CD4-positive, CD25-positive, alpha-beta regulatory T cell (primary cell): Measurements from ENCODE around the gene KLF16. TPM values are rescaled to one million over a fixed set of nuclear protein-coding genes. Genes with fewer than 3 reads are reported as not detected.
"Not testable (repeated sequence)": the region's sequence is repeated elsewhere in the genome, so short reads cannot be mapped to it uniquely, and the experiment has no call there.

ENCODE experiments used
- ATAC-seq, 2 donors: fragments of 150-1000 bp; cut with Tn5 transposase; one replicate each; pipeline ENCODE4 v1.10.0; 2021; ENCODE audit warnings: low read depth in 2 of 2, moderate number of reproducible peaks in 2 of 2, moderate library complexity in 1 of 2
- DNase-seq, 3 donors: peaks; one replicate each; pipeline versions ENCODE4 v3.0.0 to v3.0.0-alpha.2; 2012 to 2022; ENCODE audit warnings: mixed read lengths in 1 of 3
- H3K27ac ChIP-seq: one replicate; pipeline ENCODE4 v1.7.0; 2013; ENCODE audit warnings: mild to moderate bottlenecking, low read length; ENCODE audit not compliant: insufficient read depth, poor library complexity, severe bottlenecking
- H3K27me3 ChIP-seq: one replicate; pipeline ENCODE4 v1.7.0; 2013; ENCODE audit warnings: low read length; ENCODE audit not compliant: control insufficient read depth, insufficient read depth
- H3K36me3 ChIP-seq: one replicate; pipeline ENCODE4 v1.7.0; 2013; ENCODE audit warnings: mild to moderate bottlenecking, low read length, moderate library complexity; ENCODE audit not compliant: control insufficient read depth, insufficient read depth
- H3K4me1 ChIP-seq: 2 replicates; pipeline ENCODE4 v1.7.0; 2013; ENCODE audit warnings: mild to moderate bottlenecking, low read length; ENCODE audit not compliant: insufficient read depth, control insufficient read depth, poor library complexity, severe bottlenecking
- H3K4me3 ChIP-seq: one replicate; pipeline ENCODE4 v1.7.0; 2013; ENCODE audit warnings: low read depth, mild to moderate bottlenecking, low read length, moderate library complexity
- H3K9me3 ChIP-seq, 2 experiments: 1 replicate in 1 of 2; 2 replicates in 1 of 2; pipeline ENCODE4 v1.7.0; 2013; ENCODE audit warnings: low read length in 2 of 2, mild to moderate bottlenecking in 1 of 2, moderate library complexity in 1 of 2; ENCODE audit not compliant: control insufficient read depth in 2 of 2
- H3K27ac Mint-ChIP-seq, 3 donors: one replicate each; pipeline ENCODE4 v1.8.0; 2020 to 2022; ENCODE audit warnings: mild to moderate bottlenecking in 3 of 3, mixed read lengths in 3 of 3, moderate library complexity in 2 of 3
- H3K27me3 Mint-ChIP-seq: one replicate; pipeline ENCODE4 v1.8.0; 2022; ENCODE audit warnings: mild to moderate bottlenecking, mixed read lengths
- H3K36me3 Mint-ChIP-seq: one replicate; pipeline ENCODE4 v1.8.0; 2020; ENCODE audit warnings: mixed read lengths
- H3K4me1 Mint-ChIP-seq, 4 donors: one replicate each; pipeline ENCODE4 v1.8.0; 2020 to 2022; ENCODE audit warnings: mixed read lengths in 4 of 4, mild to moderate bottlenecking in 1 of 4
- H3K4me3 Mint-ChIP-seq, 4 donors: one replicate each; pipeline ENCODE4 v1.8.0; 2020 to 2022; ENCODE audit warnings: mild to moderate bottlenecking in 4 of 4, mixed read lengths in 4 of 4, moderate library complexity in 3 of 4
- H3K9me3 Mint-ChIP-seq, 7 donors: one replicate each; pipeline ENCODE4 v1.8.0; 2020 to 2022; ENCODE audit warnings: mixed read lengths in 7 of 7, mild to moderate bottlenecking in 3 of 7, moderate library complexity in 2 of 7
- polyA plus RNA-seq, 4 donors: library from polyadenylated mRNA; unstranded; fragments of 300-500 nt; fragmentation: Illumina TruSeq; gene quantifications; one replicate each; pipeline ENCODE4 v1.2.3, GENCODE V29; 2021
- total RNA-seq: library from RNA; stranded (reverse); gene quantifications from one replicate; pipeline ENCODE4 v1.2.3, GENCODE V29; 2022

KLF16 gene
- total and polyA plus RNA-seq, 5 donors from 2014 or later: 0.28 to 40.6 (median 0.76) TPM

- H3K4me1 ChIP-seq: peaks cover 37% of the 10 kb centered on the region
- Mint-ChIP-seq H3K4me3 (peak overlapping the region in 3 of 4 donors; percentile 86 to 90 (median 87)), H3K27ac (peak overlapping the region in 1 of 3 donors; percentile 65), H3K36me3 (no peaks in the 10 kb centered on the region), H3K4me1 (peaks cover 0 to 45% (median 16%) of the 10 kb centered on the region in 4 donors), H3K9me3 (no peaks in the 10 kb centered on the region), H3K27me3 (no peaks in the 10 kb centered on the region)
- no peak overlapping the region for H3K27ac ChIP-seq
- no peak for DNase-seq
- no peaks in the 10 kb centered on the region for H3K27me3 ChIP-seq
- H3K36me3 ChIP-seq: no peaks in the 10 kb centered on the region
- no peak overlapping the region for H3K4me3 ChIP-seq
- no peaks in the 10 kb centered on the region for H3K9me3 ChIP-seq
- no peak for ATAC-seq
These were observed 33.1 kb upstream of the KLF16 start for GRCh38 chr19:1896508-1896907.

DNA sequence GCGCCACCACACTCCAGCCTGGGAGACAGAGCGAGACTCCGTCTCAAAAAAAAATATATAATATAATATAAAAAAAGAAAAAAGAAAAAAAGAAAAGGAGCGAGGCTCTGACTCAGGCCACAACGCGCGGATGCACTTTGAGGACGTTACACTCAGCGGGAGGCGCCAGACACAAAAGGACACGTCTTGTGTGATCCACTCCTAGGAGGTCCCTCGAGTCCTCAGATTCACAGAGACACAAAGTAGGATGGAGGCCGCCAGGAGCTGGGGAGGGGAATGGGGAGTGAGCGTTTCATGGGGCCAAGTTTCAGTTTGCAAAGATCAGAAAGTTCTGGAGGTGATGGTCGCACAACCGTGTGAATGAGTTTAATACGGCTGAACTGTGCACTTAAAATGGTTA, 30.4 kb upstream of the KLF16 start:
- ATAC-seq (no peak), DNase-seq (no peak)
- no peaks in the 10 kb centered on the region for H3K9me3 Mint-ChIP-seq
- no peak overlapping the region for H3K27ac ChIP-seq
- no peak overlapping the region for H3K27ac Mint-ChIP-seq
- peak overlapping the region in 1 of 4 donors; percentile 72 for H3K4me3 Mint-ChIP-seq
- H3K36me3 ChIP-seq: no peaks in the 10 kb centered on the region
- no peaks in the 10 kb centered on the region for H3K27me3 Mint-ChIP-seq
- no peaks in the 10 kb centered on the region for H3K27me3 ChIP-seq
- peaks cover 0 to 45% (median 16%) of the 10 kb centered on the region in 4 donors for H3K4me1 Mint-ChIP-seq
- no peaks in the 10 kb centered on the region for H3K9me3 ChIP-seq
- no peaks in the 10 kb centered on the region for H3K36me3 Mint-ChIP-seq
- H3K4me1 ChIP-seq: peaks cover 37% of the 10 kb centered on the region
- H3K4me3 ChIP-seq: no peak overlapping the region

- H3K4me1 Mint-ChIP-seq: peaks cover 0 to 18% (median 6%) of the 10 kb centered on the region in 4 donors
- Histone ChIP-seq H3K27ac (no peak overlapping the region), H3K4me3 (no peak overlapping the region), H3K4me1 (peaks cover 5% of the 10 kb centered on the region), H3K27me3 (no peaks in the 10 kb centered on the region), H3K9me3 (no peaks in the 10 kb centered on the region), H3K36me3 (no peaks in the 10 kb centered on the region)
- no peaks in the 10 kb centered on the region for H3K9me3 Mint-ChIP-seq
- no peaks in the 10 kb centered on the region for H3K27me3 Mint-ChIP-seq
- H3K27ac Mint-ChIP-seq: no peak overlapping the region
- DNase-seq (no peak), ATAC-seq (no peak)
- H3K36me3 Mint-ChIP-seq: no peaks in the 10 kb centered on the region
- H3K4me3 Mint-ChIP-seq: peak overlapping the region in 1 of 4 donors; percentile 1
These were observed 26.5 kb upstream of the KLF16 start for GRCh38 chr19:1889907-1890306.

DNA sequence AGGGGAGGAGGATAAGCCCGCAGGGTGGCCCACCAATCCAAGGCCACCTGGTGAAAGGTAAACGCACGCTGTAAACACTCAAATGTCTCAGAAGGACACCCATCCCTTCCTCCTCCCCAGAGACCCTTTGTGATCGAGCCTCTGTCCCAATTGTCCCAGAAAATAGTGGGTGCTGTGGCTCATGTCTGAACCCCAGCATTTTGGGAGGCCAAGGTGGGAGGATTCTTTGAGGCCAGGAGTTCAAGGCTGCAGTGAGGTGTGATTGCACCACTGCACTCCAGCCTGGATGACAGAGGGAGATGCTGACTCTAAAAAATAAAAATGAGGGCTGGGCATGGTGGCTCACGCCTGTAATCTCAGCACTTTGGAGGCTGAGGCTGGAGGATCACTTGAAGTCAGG, 25.0 kb upstream of the KLF16 start:
- H3K27me3 Mint-ChIP-seq: no peaks in the 10 kb centered on the region
- peaks cover 0 to 22% (median 15%) of the 10 kb centered on the region in 4 donors for H3K4me1 Mint-ChIP-seq
- peaks cover 10% of the 10 kb centered on the region for H3K36me3 Mint-ChIP-seq
- no peak overlapping the region for H3K4me3 ChIP-seq
- H3K4me3 Mint-ChIP-seq: peak overlapping the region in 1 of 4 donors; percentile 22
- DNase-seq: no peak
- H3K27me3 ChIP-seq: no peaks in the 10 kb centered on the region
- no peak overlapping the region for H3K27ac ChIP-seq
- no peaks in the 10 kb centered on the region for H3K36me3 ChIP-seq
- no peaks in the 10 kb centered on the region for H3K9me3 ChIP-seq
- no peaks in the 10 kb centered on the region for H3K9me3 Mint-ChIP-seq
- H3K27ac Mint-ChIP-seq: no peak overlapping the region
- peaks cover 15% of the 10 kb centered on the region for H3K4me1 ChIP-seq
- no peak for ATAC-seq

DNA sequence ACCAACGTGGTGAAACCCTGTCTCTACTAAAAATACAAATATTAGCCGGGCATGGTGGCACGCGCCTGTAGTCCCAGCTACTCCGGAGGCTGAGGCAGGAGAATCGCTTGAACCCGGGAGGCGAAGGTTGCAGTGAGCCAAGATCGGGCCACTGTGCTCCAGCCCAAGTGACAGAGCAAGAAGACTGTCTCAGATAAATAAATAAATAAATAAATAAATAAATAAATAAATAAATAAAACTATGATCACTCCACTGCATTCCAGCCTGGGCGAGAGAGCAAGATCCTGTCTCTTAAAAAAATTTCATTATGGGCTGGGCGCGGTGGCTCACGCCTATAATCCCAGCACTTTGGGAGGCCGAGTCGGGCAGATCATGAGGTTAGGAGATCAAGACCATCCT, 23.0 kb upstream of the KLF16 start:
- not testable (repeated sequence) for H3K9me3 Mint-ChIP-seq, H3K27me3 ChIP-seq, H3K36me3 ChIP-seq, H3K9me3 ChIP-seq, DNase-seq, H3K27ac ChIP-seq, H3K4me3 ChIP-seq, ATAC-seq, H3K27me3 Mint-ChIP-seq
- H3K4me1 ChIP-seq: peaks cover 33% of the 10 kb centered on the region
- Mint-ChIP-seq H3K27ac (peak overlapping the region in 1 of 3 donors; percentile 76), H3K4me3 (peak overlapping the region in 1 of 4 donors; percentile 41), H3K36me3 (peaks cover 15% of the 10 kb centered on the region), H3K4me1 (peaks cover 0 to 36% (median 23%) of the 10 kb centered on the region in 4 donors)

DNA sequence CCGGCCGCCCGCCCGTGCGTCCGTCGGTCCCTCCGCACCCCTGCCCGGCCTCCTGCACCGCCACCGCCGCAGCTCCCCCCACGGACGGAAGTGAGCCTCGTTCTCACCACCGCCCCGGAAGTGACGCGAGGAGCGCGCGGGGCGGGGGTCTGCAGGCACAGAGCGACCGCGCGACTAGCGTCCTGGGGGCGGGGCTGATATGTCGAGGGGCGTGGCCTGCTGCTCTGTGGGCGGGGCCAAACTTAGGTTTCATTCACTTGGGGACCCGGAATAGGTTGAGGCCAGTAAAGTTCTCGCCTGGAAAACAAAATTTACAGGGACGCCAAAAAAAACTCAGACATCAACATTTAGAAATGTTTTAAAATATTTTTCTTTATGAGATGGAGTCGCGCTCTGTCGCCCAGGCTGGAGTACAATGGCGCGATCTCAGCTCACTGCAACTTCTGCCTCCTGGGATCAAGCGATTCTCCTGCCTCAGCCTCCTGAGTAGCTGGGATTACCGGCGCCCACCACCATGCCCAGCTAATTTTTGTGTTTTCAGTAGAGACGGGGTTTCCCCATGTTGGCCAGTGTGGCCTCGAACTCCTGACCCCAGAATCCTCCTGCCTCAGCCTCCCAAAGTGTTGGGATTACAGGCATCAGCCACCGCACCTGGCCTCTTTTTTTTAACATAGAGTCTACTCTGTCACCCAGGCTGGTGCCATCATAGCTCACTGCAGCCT, 22.2 kb upstream of the KLF16 start, which contains the start of gene ABHD17A:
Gene ABHD17A, minus strand, starts transcription at position 99 of the 722 bp plus-strand sequence. CDS start 3,930 bp downstream, outside the sequence.
- H3K36me3 ChIP-seq, H3K9me3 ChIP-seq, H3K27me3 ChIP-seq, H3K9me3 Mint-ChIP-seq, H3K27me3 Mint-ChIP-seq: not testable (repeated sequence)
- ATAC-seq (peak; percentile 83 to 88), DNase-seq (peak; percentile 91 to 95 (median 93))
- Mint-ChIP-seq H3K36me3 (peaks cover 15% of the 10 kb centered on the region), H3K4me3 (peak within 1 kb of the TSS; percentile 96 to 100 (median 100)), H3K27ac (peak within 1 kb of the TSS; percentile 91 to 100 (median 99)), H3K4me1 (peaks cover 0 to 40% (median 23%) of the 10 kb centered on the region in 4 donors)
- Histone ChIP-seq H3K4me3 (peak within 1 kb of the TSS; percentile 76), H3K27ac (peak within 1 kb of the TSS; percentile 90), H3K4me1 (peaks cover 38% of the 10 kb centered on the region)

DNA sequence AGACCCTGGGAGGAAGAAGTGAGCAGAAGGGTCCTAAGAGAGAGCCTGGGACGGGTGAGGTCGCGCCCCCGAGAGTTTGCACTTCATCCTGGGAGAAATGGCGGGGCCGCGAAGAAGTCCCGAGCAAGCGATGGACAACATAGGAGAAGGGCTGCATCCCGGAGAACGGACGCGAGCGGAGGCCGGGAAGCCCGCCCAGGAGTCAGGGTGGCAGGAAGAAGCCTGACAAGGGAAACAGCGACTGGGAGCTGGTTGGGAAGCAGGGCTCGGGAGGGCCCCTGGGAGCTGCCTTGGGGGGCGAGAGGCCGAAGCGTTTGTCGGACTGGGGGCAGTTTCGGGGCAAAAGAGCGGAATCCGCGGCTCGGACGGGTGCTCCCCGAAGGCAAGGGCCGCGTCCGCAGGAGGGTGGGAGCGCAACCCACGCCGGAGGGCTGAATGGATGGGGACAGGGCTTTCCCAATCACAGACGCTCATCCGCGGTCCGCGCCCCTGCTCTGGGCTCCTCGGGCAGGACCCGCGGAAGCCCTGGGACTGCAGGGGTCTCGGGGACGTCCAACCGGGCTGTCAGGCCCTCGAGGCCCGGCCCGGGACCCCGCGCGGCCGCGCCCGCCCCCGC, 21.4 kb upstream of the KLF16 start:
- H3K27ac Mint-ChIP-seq: peak overlapping the region; percentile 91 to 100 (median 99)
- H3K9me3 Mint-ChIP-seq: no peaks in the 10 kb centered on the region
- peak overlapping the region; percentile 96 to 100 (median 100) for H3K4me3 Mint-ChIP-seq
- H3K36me3 ChIP-seq: peaks cover 2% of the 10 kb centered on the region
- peaks cover 4% of the 10 kb centered on the region for H3K27me3 Mint-ChIP-seq
- peaks cover 44% of the 10 kb centered on the region for H3K4me1 ChIP-seq
- no peaks in the 10 kb centered on the region for H3K9me3 ChIP-seq
- ATAC-seq: no peak
- H3K27me3 ChIP-seq: no peaks in the 10 kb centered on the region
- H3K36me3 Mint-ChIP-seq: peaks cover 15% of the 10 kb centered on the region
- H3K4me1 Mint-ChIP-seq: peaks cover 0 to 44% (median 23%) of the 10 kb centered on the region in 4 donors
- H3K4me3 ChIP-seq: peak overlapping the region; percentile 76
- H3K27ac ChIP-seq: peak overlapping the region; percentile 90
- no peak for DNase-seq
